ENCODE data around the gene RAB12. TPM values are rescaled to one million over a fixed set of nuclear protein-coding genes. Genes with fewer than 3 reads are reported as not detected.
"Not testable (repeated sequence)": the region's sequence is repeated elsewhere in the genome, so short reads cannot be mapped to it uniquely, and the experiment has no call there.

Gene RAB12, protein sequence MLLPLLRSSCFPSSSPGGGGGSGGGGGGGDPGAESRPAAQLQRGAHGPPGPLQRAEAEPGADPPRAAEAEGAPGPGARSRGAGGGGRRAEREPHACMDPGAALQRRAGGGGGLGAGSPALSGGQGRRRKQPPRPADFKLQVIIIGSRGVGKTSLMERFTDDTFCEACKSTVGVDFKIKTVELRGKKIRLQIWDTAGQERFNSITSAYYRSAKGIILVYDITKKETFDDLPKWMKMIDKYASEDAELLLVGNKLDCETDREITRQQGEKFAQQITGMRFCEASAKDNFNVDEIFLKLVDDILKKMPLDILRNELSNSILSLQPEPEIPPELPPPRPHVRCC
- 10 to 100 TPM; 12.4 to 12.8 TPM for total RNA-seq

GRCh38 chr18:8608795-8609658 lies at the start of gene RAB12:
TSS of gene RAB12 (plus strand) at chr18:8609437. CDS start at chr18:8609440, 3 bp downstream.
- DNase-seq (peak; percentile 92), ATAC-seq (peak; percentile 88)
- Mint-ChIP-seq H3K36me3 (ENCODE audit: low read depth) (peaks cover 15% of the 10 kb centered on the region), H3K4me1 (peaks cover 47% of the 10 kb centered on the region), H3K27me3 (no peaks in the 10 kb centered on the region), H3K9me3 (ENCODE audit: low read depth) (no peaks in the 10 kb centered on the region), H3K27ac (peak within 1 kb of the TSS; percentile 91), H3K4me3 (peak within 1 kb of the TSS; percentile 90)
- ChIA-PET POLR2A (interaction anchor here (1.2 kb wide), 1 partner anchor 15 kb away, joined by 4 read pairs; no protein-coding TSS in a partner anchor), CTCF (interaction anchor here (0.7 to 0.8 kb wide), 2 partner anchors 10 to 16 kb away, joined by 3 read pairs; no protein-coding TSS in a partner anchor)
- intact Hi-C loops (cut with DNase I, micrococcal nuclease), result loop anchor here in 1 of 2 experiments (1.0 to 10.0 kb wide), 7 partner anchors 96 to 1918 kb away; partner anchors contain the start of genes ANKRD12, MTCL1, NAPG and PTPRM

DNA sequence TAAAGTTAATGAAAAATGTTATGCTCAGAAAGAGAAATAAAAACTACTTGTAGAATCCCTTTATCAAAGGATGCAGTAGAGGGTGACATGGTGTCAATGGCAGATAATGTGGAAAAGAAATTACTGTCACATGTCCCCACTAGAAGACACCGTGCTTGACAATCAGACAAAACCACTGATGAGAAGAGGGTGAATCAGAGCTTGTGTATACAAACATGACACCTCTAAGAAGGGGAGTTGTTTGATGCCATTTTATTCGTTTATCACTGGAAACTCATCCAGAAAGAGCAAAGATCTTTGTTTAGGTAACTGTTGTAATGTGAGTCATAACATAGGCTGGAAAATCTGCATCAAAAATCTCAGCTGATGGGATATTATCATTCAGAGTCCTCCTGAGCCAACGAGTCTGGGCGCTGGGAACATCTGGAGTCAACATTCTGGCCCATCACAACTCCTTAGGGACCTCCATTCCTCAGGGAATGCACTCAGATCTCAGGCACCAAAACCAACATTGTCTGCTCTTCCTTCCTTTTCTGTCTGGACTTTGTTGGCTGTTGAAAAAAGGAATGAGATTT lies 49.5 kb upstream of the RAB12 start:
- no peaks in the 10 kb centered on the region for H3K36me3 Mint-ChIP-seq (ENCODE audit: low read depth)
- intact Hi-C loops (cut with DNase I, micrococcal nuclease), result no loop called here
- no peak overlapping the region for H3K4me3 Mint-ChIP-seq
- no peaks in the 10 kb centered on the region for H3K9me3 Mint-ChIP-seq (ENCODE audit: low read depth)
- POLR2A ChIA-PET, result no interaction called here
- CTCF ChIA-PET, result no interaction called here
- H3K4me1 Mint-ChIP-seq, result no peaks in the 10 kb centered on the region
- DNase-seq (no peak), ATAC-seq (peak; percentile 26)
- H3K27me3 Mint-ChIP-seq, result peaks cover 2% of the 10 kb centered on the region
- H3K27ac Mint-ChIP-seq, result no peak overlapping the region

GRCh38 chr18:8561123-8561910 lies 47.9 kb upstream of the RAB12 start:
- Mint-ChIP-seq H3K27ac (no peak overlapping the region), H3K9me3 (ENCODE audit: low read depth) (no peaks in the 10 kb centered on the region), H3K4me1 (no peaks in the 10 kb centered on the region), H3K4me3 (no peak overlapping the region), H3K36me3 (ENCODE audit: low read depth) (no peaks in the 10 kb centered on the region), H3K27me3 (peaks cover 2% of the 10 kb centered on the region)
- ChIA-PET CTCF (no interaction called here), POLR2A (no interaction called here)
- ATAC-seq, result no peak
- no peak for DNase-seq
- intact Hi-C loops (cut with DNase I, micrococcal nuclease), result no loop called here

DNA sequence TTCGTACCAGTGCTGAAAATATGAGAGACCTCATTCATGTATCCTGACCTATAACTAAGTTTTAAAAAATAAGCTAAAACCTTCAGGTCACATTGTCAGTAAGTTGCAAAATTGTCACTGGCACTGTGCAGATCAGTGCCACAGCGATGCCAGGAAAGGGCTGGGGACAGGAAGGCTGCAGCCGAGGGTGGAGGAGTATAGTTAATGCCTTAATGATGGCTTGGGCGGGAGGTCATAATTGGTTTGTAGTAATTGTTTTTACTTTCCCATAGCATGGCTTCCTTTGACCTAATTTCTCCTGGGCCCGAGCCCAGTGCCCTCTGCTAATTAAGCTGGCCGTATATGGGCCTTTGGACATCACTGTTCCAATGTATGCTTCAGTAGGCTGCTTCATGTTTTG lies 47.2 kb upstream of the RAB12 start:
- no peaks in the 10 kb centered on the region for H3K9me3 Mint-ChIP-seq (ENCODE audit: low read depth)
- intact Hi-C loops (cut with DNase I, micrococcal nuclease), result no loop called here
- CTCF ChIA-PET, result no interaction called here

DNA sequence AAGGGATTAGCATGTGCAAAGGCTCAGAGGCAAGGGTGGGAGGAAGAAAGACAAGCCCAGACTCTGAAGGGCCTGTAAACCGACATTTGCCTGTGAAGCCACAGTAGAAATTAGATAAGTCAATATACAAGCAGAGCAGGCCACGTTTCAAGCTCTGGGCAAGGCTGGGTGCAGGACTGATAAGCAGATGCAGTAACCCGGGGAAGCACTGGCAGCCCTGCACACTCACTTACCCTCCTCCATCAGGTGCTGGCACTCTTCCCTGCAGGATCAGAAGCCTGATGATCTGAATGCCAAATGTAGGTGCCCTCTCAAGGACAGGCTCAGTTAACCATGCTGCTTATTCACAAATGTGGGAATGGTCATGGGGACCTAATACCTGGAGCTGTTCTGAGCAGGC lies 46.3 kb upstream of the RAB12 start:
- Mint-ChIP-seq H3K27ac (no peak overlapping the region), H3K27me3 (peaks cover 2% of the 10 kb centered on the region), H3K36me3 (ENCODE audit: low read depth) (no peaks in the 10 kb centered on the region), H3K4me1 (no peaks in the 10 kb centered on the region), H3K9me3 (ENCODE audit: low read depth) (no peaks in the 10 kb centered on the region), H3K4me3 (no peak overlapping the region)
- DNase-seq (no peak), ATAC-seq (no peak)
- ChIA-PET CTCF (no interaction called here), POLR2A (no interaction called here)
- intact Hi-C loops (cut with DNase I, micrococcal nuclease), result no loop called here

More for the DNA sequence above, 47.2 kb upstream of the RAB12 start:
- Mint-ChIP-seq H3K4me1 (no peaks in the 10 kb centered on the region), H3K27ac (no peak overlapping the region), H3K4me3 (no peak overlapping the region), H3K27me3 (peaks cover 2% of the 10 kb centered on the region), H3K36me3 (ENCODE audit: low read depth) (no peaks in the 10 kb centered on the region)
- ATAC-seq (no peak), DNase-seq (no peak)
- POLR2A ChIA-PET, result no interaction called here

GRCh38 chr18:8571399-8571798 lies 37.8 kb upstream of the RAB12 start:
- CTCF ChIA-PET, result interaction anchor here (0.8 kb wide), 1 partner anchor 15 kb away, joined by 3 read pairs; no protein-coding TSS in a partner anchor
- H3K4me3 Mint-ChIP-seq, result no peak overlapping the region
- intact Hi-C loops (cut with DNase I, micrococcal nuclease), result no loop called here
- no peaks in the 10 kb centered on the region for H3K4me1 Mint-ChIP-seq
- no peak for DNase-seq
- no peaks in the 10 kb centered on the region for H3K36me3 Mint-ChIP-seq (ENCODE audit: low read depth)
- POLR2A ChIA-PET, result no interaction called here
- no peak for ATAC-seq
- no peaks in the 10 kb centered on the region for H3K9me3 Mint-ChIP-seq (ENCODE audit: low read depth)
- H3K27me3 Mint-ChIP-seq, result peaks cover 8% of the 10 kb centered on the region
- H3K27ac Mint-ChIP-seq, result no peak overlapping the region

- CTCF ChIA-PET; H3K36me3 Mint-ChIP-seq (ENCODE audit: low read depth); POLR2A ChIA-PET; ATAC-seq; H3K9me3 Mint-ChIP-seq (ENCODE audit: low read depth); H3K4me1 Mint-ChIP-seq; intact Hi-C loops (cut with DNase I, micrococcal nuclease); H3K27ac Mint-ChIP-seq; DNase-seq; H3K4me3 Mint-ChIP-seq: not testable (repeated sequence)
- peaks cover 18% of the 10 kb centered on the region for H3K27me3 Mint-ChIP-seq
Observed at GRCh38 chr18:8573766-8574165, 35.5 kb upstream of the RAB12 start.

DNA sequence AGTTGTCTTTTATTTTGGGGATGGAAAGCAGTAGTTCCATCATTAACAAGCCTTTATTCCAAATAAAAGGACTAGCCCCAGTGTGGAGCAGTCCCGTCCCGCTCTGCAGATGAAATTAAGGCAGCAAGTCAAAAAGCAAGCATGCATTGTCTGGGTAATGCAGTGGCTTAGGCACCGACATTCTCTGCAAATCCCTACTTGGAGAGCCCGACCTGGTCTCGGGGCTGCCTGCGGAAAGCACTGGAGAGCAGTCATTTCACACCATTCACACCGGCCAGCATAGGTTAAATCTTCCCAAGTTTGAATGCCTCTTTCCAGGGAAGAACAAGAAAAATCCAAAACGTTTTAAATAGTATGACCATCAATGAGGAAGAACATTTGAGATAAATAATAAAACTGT lies 24.4 kb upstream of the RAB12 start:
- no peaks in the 10 kb centered on the region for H3K36me3 Mint-ChIP-seq (ENCODE audit: low read depth)
- H3K4me1 Mint-ChIP-seq, result no peaks in the 10 kb centered on the region
- H3K4me3 Mint-ChIP-seq, result no peak overlapping the region
- POLR2A ChIA-PET, result no interaction called here
- CTCF ChIA-PET, result interaction anchor here (1.5 kb wide), 1 partner anchor 104 kb away, joined by 4 read pairs; no protein-coding TSS in a partner anchor
- peaks cover 2% of the 10 kb centered on the region for H3K9me3 Mint-ChIP-seq (ENCODE audit: low read depth)
- no peak for ATAC-seq
- no peak overlapping the region for H3K27ac Mint-ChIP-seq
- H3K27me3 Mint-ChIP-seq, result peaks cover 9% of the 10 kb centered on the region
- no peak for DNase-seq
- intact Hi-C loops (cut with DNase I, micrococcal nuclease), result loop anchor here in 1 of 2 experiments (10.0 kb wide), 1 partner anchor 160 kb away; no protein-coding TSS in a partner anchor

DNA sequence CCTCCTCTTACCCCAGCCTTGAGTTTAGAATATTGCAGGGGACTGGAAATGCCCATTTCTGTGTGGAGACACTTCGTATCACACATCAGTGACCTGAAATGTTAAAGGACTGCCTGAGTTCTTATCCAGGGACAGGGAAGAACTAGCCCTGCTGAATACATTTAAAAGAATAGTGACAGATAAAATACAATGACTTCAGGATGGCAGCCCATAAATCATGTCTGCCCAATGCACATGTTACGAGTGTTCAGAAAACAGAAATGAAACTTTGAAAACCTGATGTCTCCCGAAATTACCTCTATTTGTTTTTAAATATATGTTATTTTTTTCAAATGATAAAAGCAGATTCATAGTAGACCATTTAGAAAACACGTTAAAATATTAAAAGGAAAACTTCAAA lies 22.3 kb upstream of the RAB12 start:
- Mint-ChIP-seq H3K27me3 (peaks cover 6% of the 10 kb centered on the region), H3K4me1 (no peaks in the 10 kb centered on the region), H3K9me3 (ENCODE audit: low read depth) (peaks cover 8% of the 10 kb centered on the region), H3K36me3 (ENCODE audit: low read depth) (no peaks in the 10 kb centered on the region), H3K4me3 (no peak overlapping the region), H3K27ac (no peak overlapping the region)
- DNase-seq (no peak), ATAC-seq (no peak)
- ChIA-PET CTCF (no interaction called here), POLR2A (no interaction called here)
- intact Hi-C loops (cut with DNase I, micrococcal nuclease), result loop anchor here in 1 of 2 experiments (10.0 kb wide), 1 partner anchor 162 kb away; no protein-coding TSS in a partner anchor

DNA sequence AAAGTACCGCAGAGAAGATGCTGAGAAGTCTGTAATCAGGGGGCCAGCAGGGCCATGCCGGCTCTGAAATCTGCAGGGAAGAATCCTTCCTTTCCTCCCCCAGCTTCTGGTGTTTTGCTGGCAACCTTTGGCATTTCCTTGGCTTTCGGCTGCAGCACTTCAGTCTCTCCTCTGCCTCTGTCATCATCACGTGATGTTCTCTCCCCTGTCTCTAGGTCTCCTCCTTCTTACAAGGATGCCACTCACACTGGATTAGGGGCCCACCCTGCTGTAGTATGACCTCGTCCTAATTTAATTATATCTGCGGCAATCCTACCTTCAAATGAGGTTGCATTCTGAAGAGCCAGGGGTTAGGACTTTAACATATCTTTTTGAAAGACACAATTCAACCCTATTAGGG lies 13.8 kb upstream of the RAB12 start:
- DNase-seq (no peak), ATAC-seq (no peak)
- POLR2A ChIA-PET, result no interaction called here
- H3K4me3 Mint-ChIP-seq, result no peak overlapping the region
- intact Hi-C loops (cut with DNase I, micrococcal nuclease), result no loop called here
- CTCF ChIA-PET, result no interaction called here
- no peaks in the 10 kb centered on the region for H3K36me3 Mint-ChIP-seq (ENCODE audit: low read depth)
- no peaks in the 10 kb centered on the region for H3K4me1 Mint-ChIP-seq
- no peaks in the 10 kb centered on the region for H3K27me3 Mint-ChIP-seq
- H3K9me3 Mint-ChIP-seq (ENCODE audit: low read depth), result no peaks in the 10 kb centered on the region
- no peak overlapping the region for H3K27ac Mint-ChIP-seq
